Measurements from ENCODE around the gene GRM8.

GRCh38 chr7:126803990-126804389 lies 448.8 kb downstream of the GRM8 start:
- TF ChIP-seq PATZ1 (CRISPR knock-in tag; IDR thresholded peaks at IDR 0.05; ENCODE audit: borderline replicate concordance), result no peak
- no peak for TF ChIP-seq ZFP30 (CRISPR knock-in tag; IDR thresholded peaks at IDR 0.05)
- no peak for TF ChIP-seq ZC3H10 (CRISPR knock-in tag; IDR thresholded peaks at IDR 0.05)
- TF ChIP-seq CSDC2 (CRISPR knock-in tag; IDR thresholded peaks at IDR 0.05), result no peak
- no peak for TF ChIP-seq BACH2 (CRISPR knock-in tag; IDR thresholded peaks at IDR 0.05; ENCODE audit: borderline replicate concordance)
- no peak for TF ChIP-seq ESRRG (CRISPR knock-in tag; IDR thresholded peaks at IDR 0.05)
- peak; percentile 90 for TF ChIP-seq ISL1 (CRISPR knock-in tag; IDR thresholded peaks at IDR 0.05)
- peak; percentile 63; the same call in 1 of the 2 replicates for TF ChIP-seq ZFP3 (CRISPR knock-in tag; IDR thresholded peaks at IDR 0.05)
